Liver (tissue), 9 donors: Measurements from ENCODE around the gene ALG12. TPM values are rescaled to one million over a fixed set of nuclear protein-coding genes. Genes with fewer than 3 reads are reported as not detected.

Source experiments
- DNase-seq: peaks from one replicate; pipeline ENCODE4 v3.0.0-alpha.2; 2017; ENCODE audit warnings: low spot score
- H3K27ac ChIP-seq, 2 donors: one replicate each; pipeline ENCODE4 v1.7.0; 2013; ENCODE audit warnings: inconsistent platforms in 2 of 2, low read length in 2 of 2, control low read depth in 1 of 2, low read depth in 1 of 2, mild to moderate bottlenecking in 1 of 2
- H3K27me3 ChIP-seq, 4 donors: one replicate each; pipeline versions ENCODE4 v1.6.1 to v1.7.0; 2013; ENCODE audit warnings: low read length in 3 of 4, inconsistent platforms in 1 of 4, mild to moderate bottlenecking in 1 of 4, moderate library complexity in 1 of 4; ENCODE audit not compliant: control insufficient read depth in 4 of 4, insufficient read depth in 4 of 4
- H3K36me3 ChIP-seq, 4 donors: one replicate each; pipeline versions ENCODE4 v1.6.1 to v1.7.0; 2013; ENCODE audit warnings: low read length in 3 of 4, mild to moderate bottlenecking in 3 of 4, low read depth in 1 of 4, moderate library complexity in 1 of 4; ENCODE audit not compliant: control insufficient read depth in 4 of 4, insufficient read depth in 3 of 4
- H3K4me1 ChIP-seq, 4 donors: one replicate each; pipeline versions ENCODE4 v1.6.1 to v1.7.0; 2013; ENCODE audit warnings: low read length in 3 of 4, mild to moderate bottlenecking in 3 of 4, moderate library complexity in 1 of 4; ENCODE audit not compliant: control insufficient read depth in 4 of 4, insufficient read depth in 4 of 4
- H3K4me3 ChIP-seq, 3 donors: one replicate each; pipeline versions ENCODE4 v1.6.1 to v1.7.0; 2013; ENCODE audit warnings: low read length in 3 of 3, control low read depth in 1 of 3, low read depth in 1 of 3, mild to moderate bottlenecking in 1 of 3
- H3K9ac ChIP-seq, 2 donors: one replicate each; pipeline ENCODE4 v1.7.0; 2013; ENCODE audit warnings: low read length in 2 of 2, mild to moderate bottlenecking in 2 of 2, moderate library complexity in 2 of 2, control low read depth in 1 of 2, low read depth in 1 of 2
- H3K9me3 ChIP-seq, 4 donors: one replicate each; pipeline versions ENCODE4 v1.6.1 to v1.7.0; 2013; ENCODE audit warnings: low read length in 3 of 4; ENCODE audit not compliant: control insufficient read depth in 4 of 4
- EGR1 ChIP-seq, 2 donors: IDR thresholded peaks; 2 replicates each; pipeline ENCODE4 v1.6.1; 2016 to 2018; ENCODE audit warnings: antibody characterized with exemption in 2 of 2, low read depth in 2 of 2
- FOXA1 ChIP-seq: IDR thresholded peaks from 2 replicates; pipeline ENCODE4 v1.6.1; 2016; ENCODE audit warnings: antibody characterized with exemption
- FOXA2 ChIP-seq: IDR thresholded peaks from 2 replicates; pipeline ENCODE4 v1.6.1; 2016; ENCODE audit warnings: antibody characterized with exemption
- GABPA ChIP-seq, 2 donors: IDR thresholded peaks in 1 of 2; conservative IDR thresholded peaks in 1 of 2; 2 replicates each; pipeline ENCODE4 v1.6.1; 2016; ENCODE audit warnings: antibody characterized with exemption in 2 of 2, mild to moderate bottlenecking in 1 of 2, moderate library complexity in 1 of 2
- HNF4A ChIP-seq, 2 donors: conservative IDR thresholded peaks; 2 replicates each; pipeline ENCODE4 v1.6.1; 2016; ENCODE audit warnings: antibody characterized with exemption in 2 of 2, mild to moderate bottlenecking in 2 of 2
- HNF4G ChIP-seq: IDR thresholded peaks from 2 replicates; pipeline ENCODE4 v1.6.1; 2016; ENCODE audit warnings: antibody characterized with exemption
- JUND ChIP-seq, 2 donors: IDR thresholded peaks; 2 replicates each; pipeline ENCODE4 v1.6.1; 2016; ENCODE audit warnings: antibody characterized with exemption in 2 of 2
- NR2F2 ChIP-seq: IDR thresholded peaks from 2 replicates; pipeline ENCODE4 v1.6.1; 2016; ENCODE audit warnings: antibody characterized with exemption
- RAD21 ChIP-seq, 2 donors: IDR thresholded peaks; 2 replicates each; pipeline ENCODE4 v1.6.1; 2016; ENCODE audit warnings: antibody characterized with exemption in 2 of 2, mild to moderate bottlenecking in 2 of 2
- RXRA ChIP-seq, 2 donors: IDR thresholded peaks; 2 replicates each; pipeline ENCODE4 v1.6.1; 2017 to 2018; ENCODE audit warnings: antibody characterized with exemption in 2 of 2, mild to moderate bottlenecking in 1 of 2
- SP1 ChIP-seq: IDR thresholded peaks from 2 replicates; pipeline ENCODE4 v1.6.1; 2018; ENCODE audit warnings: antibody characterized with exemption, mild to moderate bottlenecking
- TAF1 ChIP-seq: conservative IDR thresholded peaks from 2 replicates; pipeline ENCODE4 v1.6.1; 2016; ENCODE audit warnings: antibody characterized with exemption, mild to moderate bottlenecking
- YY1 ChIP-seq: IDR thresholded peaks from 2 replicates; pipeline ENCODE4 v1.6.1; 2016; ENCODE audit warnings: antibody characterized with exemption, mild to moderate bottlenecking
- WGBS: extraction: QIAGEN DNeasy Blood & Tissue Kit; methylation state at CpG from one replicate; pipeline ENCODE4 v1.1.7; 2013; 5-methylcytosine and 5-hydroxymethylcytosine counted together
- polyA plus RNA-seq, 2 donors: library from polyadenylated mRNA; stranded (reverse) in 1 of 2; unstranded in 1 of 2; fragments of 200-250 nt in 1 of 2; fragments of >200 nt in 1 of 2; fragmentation: Nextera tagmentation in 1 of 2; extraction: Ambion mirVana in 1 of 2; gene quantifications; one replicate each; pipeline versions ENCODE4 v1.2.1 to v1.2.3, GENCODE V29; 2013 to 2015
- total RNA-seq, 2 donors: library from RNA; depleted of rRNA; stranded (reverse); fragments of >200 nt; gene quantifications; one replicate each; pipeline ENCODE4 v1.2.3, GENCODE V29; 2014
- TF ChIP-seq, protein P1 (sequence below): IDR thresholded peaks from 2 replicates; pipeline ENCODE4 v1.6.1; 2016; ENCODE audit warnings: antibody characterized with exemption, mild to moderate bottlenecking
- TF ChIP-seq, protein P2 (sequence below): IDR thresholded peaks from 2 replicates; pipeline ENCODE4 v1.6.1; 2016; ENCODE audit warnings: antibody characterized with exemption
- TF ChIP-seq, protein P3 (sequence below): IDR thresholded peaks from 2 replicates; pipeline ENCODE4 v1.6.1; 2016; ENCODE audit warnings: antibody characterized with exemption
- TF ChIP-seq, protein P4 (sequence below): IDR thresholded peaks from 2 replicates; pipeline ENCODE4 v1.6.1; 2016; ENCODE audit warnings: antibody characterized with exemption
- TF ChIP-seq, protein P5 (sequence below): fragments of 150-350 bp; IDR thresholded peaks from 2 replicates; pipeline ENCODE4 v1.5.1; 2017; ENCODE audit warnings: improper control_type of control experiment, low read depth, low read length; ENCODE audit not compliant: missing input control
- donor health status: healthy.
- donor health status: healthy.
- donor health status: healthy.
- donor health status: healthy.
- donor health status: healthy.

Gene ALG12
- total and polyA plus RNA-seq, 4 donors = 10.4 to 20.2 (median 14.0) TPM

DNA sequence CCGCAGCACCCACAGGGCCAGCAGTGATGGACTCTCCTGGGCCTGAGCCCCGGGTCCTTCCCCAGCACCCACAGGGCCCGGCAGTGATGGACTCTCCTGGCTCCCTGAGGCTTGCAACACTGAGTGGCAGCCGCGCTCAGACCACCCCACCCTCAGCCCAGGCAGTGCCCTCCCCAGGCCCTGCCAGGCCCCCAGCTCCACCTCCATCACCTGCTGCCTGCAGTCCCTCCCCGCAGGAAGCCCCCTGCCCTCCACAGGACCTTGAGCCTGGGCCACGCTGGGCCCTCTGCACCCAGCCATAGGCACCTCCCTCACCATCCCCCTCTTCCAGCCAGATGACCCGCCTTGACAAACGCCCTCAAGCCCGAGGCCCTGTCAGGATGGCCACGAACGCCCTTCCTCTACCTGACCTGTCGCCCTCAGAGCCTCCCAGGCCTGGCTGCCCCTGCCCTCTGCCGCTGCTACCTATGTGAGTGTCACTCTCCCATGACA, 11.4 kb downstream of the ALG12 start (continued):
- TF ChIP-seq, protein P1, sequence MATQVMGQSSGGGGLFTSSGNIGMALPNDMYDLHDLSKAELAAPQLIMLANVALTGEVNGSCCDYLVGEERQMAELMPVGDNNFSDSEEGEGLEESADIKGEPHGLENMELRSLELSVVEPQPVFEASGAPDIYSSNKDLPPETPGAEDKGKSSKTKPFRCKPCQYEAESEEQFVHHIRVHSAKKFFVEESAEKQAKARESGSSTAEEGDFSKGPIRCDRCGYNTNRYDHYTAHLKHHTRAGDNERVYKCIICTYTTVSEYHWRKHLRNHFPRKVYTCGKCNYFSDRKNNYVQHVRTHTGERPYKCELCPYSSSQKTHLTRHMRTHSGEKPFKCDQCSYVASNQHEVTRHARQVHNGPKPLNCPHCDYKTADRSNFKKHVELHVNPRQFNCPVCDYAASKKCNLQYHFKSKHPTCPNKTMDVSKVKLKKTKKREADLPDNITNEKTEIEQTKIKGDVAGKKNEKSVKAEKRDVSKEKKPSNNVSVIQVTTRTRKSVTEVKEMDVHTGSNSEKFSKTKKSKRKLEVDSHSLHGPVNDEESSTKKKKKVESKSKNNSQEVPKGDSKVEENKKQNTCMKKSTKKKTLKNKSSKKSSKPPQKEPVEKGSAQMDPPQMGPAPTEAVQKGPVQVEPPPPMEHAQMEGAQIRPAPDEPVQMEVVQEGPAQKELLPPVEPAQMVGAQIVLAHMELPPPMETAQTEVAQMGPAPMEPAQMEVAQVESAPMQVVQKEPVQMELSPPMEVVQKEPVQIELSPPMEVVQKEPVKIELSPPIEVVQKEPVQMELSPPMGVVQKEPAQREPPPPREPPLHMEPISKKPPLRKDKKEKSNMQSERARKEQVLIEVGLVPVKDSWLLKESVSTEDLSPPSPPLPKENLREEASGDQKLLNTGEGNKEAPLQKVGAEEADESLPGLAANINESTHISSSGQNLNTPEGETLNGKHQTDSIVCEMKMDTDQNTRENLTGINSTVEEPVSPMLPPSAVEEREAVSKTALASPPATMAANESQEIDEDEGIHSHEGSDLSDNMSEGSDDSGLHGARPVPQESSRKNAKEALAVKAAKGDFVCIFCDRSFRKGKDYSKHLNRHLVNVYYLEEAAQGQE = no peak

DNA sequence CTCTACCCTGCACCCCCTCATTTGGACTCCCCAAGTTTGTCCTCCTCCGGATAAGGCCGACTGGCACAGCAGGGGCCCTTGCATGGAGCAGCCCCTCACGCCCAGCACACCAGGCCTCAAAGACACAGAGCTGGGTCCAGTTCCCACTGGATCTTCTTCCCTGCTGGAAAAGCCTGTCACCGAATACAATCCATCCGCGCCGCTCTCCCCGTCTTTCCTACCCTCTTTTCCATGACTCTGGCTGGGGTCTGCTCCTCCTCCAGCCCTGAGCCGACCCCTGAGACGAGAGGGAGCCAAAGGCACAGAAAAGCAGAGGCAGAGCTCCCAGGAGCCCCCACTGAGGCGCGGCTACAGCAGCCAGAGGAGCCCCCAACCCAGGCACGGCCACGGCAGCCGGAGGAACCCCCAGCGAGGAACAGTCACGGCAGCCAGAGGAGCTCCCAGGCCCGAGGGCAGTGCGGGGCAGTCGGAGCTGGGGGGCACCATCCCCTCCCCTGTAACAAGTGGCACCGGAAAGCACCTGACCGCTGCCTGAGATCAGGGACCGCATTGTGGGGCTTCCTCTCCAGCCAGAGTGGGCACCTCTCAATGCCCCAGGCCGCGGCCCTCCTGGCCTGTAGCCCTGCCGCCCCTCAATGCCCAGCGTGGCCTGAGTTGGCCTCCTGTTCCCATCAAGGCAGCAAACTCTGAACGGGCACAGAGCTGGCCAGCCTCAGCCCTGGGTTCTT, 12.0 kb downstream of the ALG12 start:
- Histone ChIP-seq H3K36me3 (peaks cover 12 to 66% (median 25%) of the 10 kb centered on the region in 4 donors), H3K27me3 (no peaks in the 10 kb centered on the region), H3K9me3 (no peaks in the 10 kb centered on the region), H3K27ac (no peak overlapping the region), H3K4me3 (no peak overlapping the region), H3K9ac (no peak overlapping the region), H3K4me1 (no peaks in the 10 kb centered on the region)
- WGBS = 94% methylated on average over 28 of the region's 28 CpGs
- TF ChIP-seq YY1 (no peak), RAD21 (IDR thresholded peaks at IDR 0.05) (no peak), FOXA1 (no peak), FOXA2 (no peak), TAF1 (no peak), EGR1 (IDR thresholded peaks at IDR 0.05; ENCODE audit: low read depth in 2 of 2) (no peak), HNF4A (conservative IDR thresholded peaks at IDR 0.05) (no peak), RXRA (IDR thresholded peaks at IDR 0.05) (no peak), JUND (IDR thresholded peaks at IDR 0.05) (no peak), GABPA (IDR thresholded peaks at IDR 0.05 in 1 of 2, conservative IDR thresholded peaks at IDR 0.05 in 1 of 2) (no peak), HNF4G (no peak), SP1 (no peak), NR2F2 (no peak)
- TF ChIP-seq, protein P2, sequence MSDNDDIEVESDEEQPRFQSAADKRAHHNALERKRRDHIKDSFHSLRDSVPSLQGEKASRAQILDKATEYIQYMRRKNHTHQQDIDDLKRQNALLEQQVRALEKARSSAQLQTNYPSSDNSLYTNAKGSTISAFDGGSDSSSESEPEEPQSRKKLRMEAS = no peak
- TF ChIP-seq, protein P1 = no peak
- TF ChIP-seq, protein P3, sequence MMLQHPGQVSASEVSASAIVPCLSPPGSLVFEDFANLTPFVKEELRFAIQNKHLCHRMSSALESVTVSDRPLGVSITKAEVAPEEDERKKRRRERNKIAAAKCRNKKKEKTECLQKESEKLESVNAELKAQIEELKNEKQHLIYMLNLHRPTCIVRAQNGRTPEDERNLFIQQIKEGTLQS = no peak
- TF ChIP-seq, protein P4, sequence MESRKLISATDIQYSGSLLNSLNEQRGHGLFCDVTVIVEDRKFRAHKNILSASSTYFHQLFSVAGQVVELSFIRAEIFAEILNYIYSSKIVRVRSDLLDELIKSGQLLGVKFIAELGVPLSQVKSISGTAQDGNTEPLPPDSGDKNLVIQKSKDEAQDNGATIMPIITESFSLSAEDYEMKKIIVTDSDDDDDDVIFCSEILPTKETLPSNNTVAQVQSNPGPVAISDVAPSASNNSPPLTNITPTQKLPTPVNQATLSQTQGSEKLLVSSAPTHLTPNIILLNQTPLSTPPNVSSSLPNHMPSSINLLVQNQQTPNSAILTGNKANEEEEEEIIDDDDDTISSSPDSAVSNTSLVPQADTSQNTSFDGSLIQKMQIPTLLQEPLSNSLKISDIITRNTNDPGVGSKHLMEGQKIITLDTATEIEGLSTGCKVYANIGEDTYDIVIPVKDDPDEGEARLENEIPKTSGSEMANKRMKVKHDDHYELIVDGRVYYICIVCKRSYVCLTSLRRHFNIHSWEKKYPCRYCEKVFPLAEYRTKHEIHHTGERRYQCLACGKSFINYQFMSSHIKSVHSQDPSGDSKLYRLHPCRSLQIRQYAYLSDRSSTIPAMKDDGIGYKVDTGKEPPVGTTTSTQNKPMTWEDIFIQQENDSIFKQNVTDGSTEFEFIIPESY = no peak
- TF ChIP-seq, protein P5, sequence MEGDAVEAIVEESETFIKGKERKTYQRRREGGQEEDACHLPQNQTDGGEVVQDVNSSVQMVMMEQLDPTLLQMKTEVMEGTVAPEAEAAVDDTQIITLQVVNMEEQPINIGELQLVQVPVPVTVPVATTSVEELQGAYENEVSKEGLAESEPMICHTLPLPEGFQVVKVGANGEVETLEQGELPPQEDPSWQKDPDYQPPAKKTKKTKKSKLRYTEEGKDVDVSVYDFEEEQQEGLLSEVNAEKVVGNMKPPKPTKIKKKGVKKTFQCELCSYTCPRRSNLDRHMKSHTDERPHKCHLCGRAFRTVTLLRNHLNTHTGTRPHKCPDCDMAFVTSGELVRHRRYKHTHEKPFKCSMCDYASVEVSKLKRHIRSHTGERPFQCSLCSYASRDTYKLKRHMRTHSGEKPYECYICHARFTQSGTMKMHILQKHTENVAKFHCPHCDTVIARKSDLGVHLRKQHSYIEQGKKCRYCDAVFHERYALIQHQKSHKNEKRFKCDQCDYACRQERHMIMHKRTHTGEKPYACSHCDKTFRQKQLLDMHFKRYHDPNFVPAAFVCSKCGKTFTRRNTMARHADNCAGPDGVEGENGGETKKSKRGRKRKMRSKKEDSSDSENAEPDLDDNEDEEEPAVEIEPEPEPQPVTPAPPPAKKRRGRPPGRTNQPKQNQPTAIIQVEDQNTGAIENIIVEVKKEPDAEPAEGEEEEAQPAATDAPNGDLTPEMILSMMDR = no peak
- DNase-seq = no peak
